ENCODE data around the gene ZFYVE27. TPM values are rescaled to one million over a fixed set of nuclear protein-coding genes. Genes with fewer than 3 reads are reported as not detected.

The ZFYVE27 gene
- total and polyA plus RNA-seq, 2 of the 4 experiments (the other 2 are of a cell fraction) = 13.1 to 22.2 TPM

DNA sequence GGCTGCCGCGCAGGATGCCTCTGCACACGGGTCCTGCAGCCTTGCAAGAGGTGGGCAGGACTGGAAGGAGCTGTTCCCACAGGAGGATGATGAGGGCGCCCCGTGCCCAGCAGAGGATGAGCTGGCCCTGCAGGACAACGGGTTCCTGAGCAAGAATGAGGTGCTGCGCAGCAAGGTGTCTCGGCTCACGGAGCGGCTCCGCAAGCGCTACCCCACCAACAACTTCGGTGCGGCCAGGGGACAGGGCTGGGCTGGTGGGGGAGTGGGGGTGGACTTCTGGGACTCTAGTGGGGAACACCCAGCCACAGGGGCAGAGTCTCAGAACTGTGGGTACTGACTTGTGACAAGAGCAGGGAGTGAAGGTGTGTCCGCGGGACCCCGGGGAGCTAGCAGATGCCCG lies 16.0 kb downstream of the ZFYVE27 start:
- H2BK15ac ChIP-seq (ENCODE audit: low read depth, low read length) = no peak overlapping the region
- H3K4ac ChIP-seq (ENCODE audit: low read depth, low read length) = no peak overlapping the region
- intact Hi-C loops (cut with micrococcal nuclease) = no loop called here
- no peak overlapping the region for H4K91ac ChIP-seq (ENCODE audit: insufficient read depth, low read depth, low read length)
- POLR2A ChIA-PET (ENCODE audit: unreplicated experiment) = no interaction called here
- CTCF ChIA-PET = no interaction called here
- H3K23ac ChIP-seq (ENCODE audit: low read depth, low read length) = no peak overlapping the region
- no peak overlapping the region for H3K4me3 ChIP-seq (ENCODE audit: insufficient read depth, low read depth, low read length)
- no peak overlapping the region for H2AK9ac ChIP-seq (replicated peaks; ENCODE audit: low read depth, low read length, poor library complexity)
- no peak for DNase-seq
- H3K9ac ChIP-seq (ENCODE audit: low read depth, low read length) = no peak overlapping the region
- H2BK20ac ChIP-seq (ENCODE audit: low read depth, low read length) = no peak overlapping the region
- no peak overlapping the region for H4K5ac ChIP-seq (ENCODE audit: low read depth, low read length)
- no peak overlapping the region for H3K18ac ChIP-seq (ENCODE audit: low read depth, low read length)
- H3K79me1 ChIP-seq (ENCODE audit: low read depth in 1 of 2, low read length in 2 of 2) = peaks cover 14 to 16% of the 10 kb centered on the region in 2 experiments; a peak in 2 of 4 replicates
- no peak overlapping the region for H2BK120ac ChIP-seq (ENCODE audit: low read depth, low read length)
- H3K9me3 ChIP-seq (ENCODE audit: control insufficient read depth, insufficient read depth, low read length) = no peaks in the 10 kb centered on the region
- H3K4me1 ChIP-seq (ENCODE audit: control insufficient read depth, insufficient read depth, low read length) = no peaks in the 10 kb centered on the region
- TF ChIP-seq NFE2L2 (IDR thresholded peaks at IDR 0.05; ENCODE audit: low read depth, low read length) = no peak
- TF ChIP-seq, protein P1, sequence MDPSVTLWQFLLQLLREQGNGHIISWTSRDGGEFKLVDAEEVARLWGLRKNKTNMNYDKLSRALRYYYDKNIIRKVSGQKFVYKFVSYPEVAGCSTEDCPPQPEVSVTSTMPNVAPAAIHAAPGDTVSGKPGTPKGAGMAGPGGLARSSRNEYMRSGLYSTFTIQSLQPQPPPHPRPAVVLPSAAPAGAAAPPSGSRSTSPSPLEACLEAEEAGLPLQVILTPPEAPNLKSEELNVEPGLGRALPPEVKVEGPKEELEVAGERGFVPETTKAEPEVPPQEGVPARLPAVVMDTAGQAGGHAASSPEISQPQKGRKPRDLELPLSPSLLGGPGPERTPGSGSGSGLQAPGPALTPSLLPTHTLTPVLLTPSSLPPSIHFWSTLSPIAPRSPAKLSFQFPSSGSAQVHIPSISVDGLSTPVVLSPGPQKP (IDR thresholded peaks at IDR 0.05; ENCODE audit: borderline replicate concordance, low read depth, low read length) = no peak
- TF ChIP-seq CEBPB (IDR thresholded peaks at IDR 0.05; ENCODE audit: low read depth, low read length) = no peak
- TF ChIP-seq, protein P2, sequence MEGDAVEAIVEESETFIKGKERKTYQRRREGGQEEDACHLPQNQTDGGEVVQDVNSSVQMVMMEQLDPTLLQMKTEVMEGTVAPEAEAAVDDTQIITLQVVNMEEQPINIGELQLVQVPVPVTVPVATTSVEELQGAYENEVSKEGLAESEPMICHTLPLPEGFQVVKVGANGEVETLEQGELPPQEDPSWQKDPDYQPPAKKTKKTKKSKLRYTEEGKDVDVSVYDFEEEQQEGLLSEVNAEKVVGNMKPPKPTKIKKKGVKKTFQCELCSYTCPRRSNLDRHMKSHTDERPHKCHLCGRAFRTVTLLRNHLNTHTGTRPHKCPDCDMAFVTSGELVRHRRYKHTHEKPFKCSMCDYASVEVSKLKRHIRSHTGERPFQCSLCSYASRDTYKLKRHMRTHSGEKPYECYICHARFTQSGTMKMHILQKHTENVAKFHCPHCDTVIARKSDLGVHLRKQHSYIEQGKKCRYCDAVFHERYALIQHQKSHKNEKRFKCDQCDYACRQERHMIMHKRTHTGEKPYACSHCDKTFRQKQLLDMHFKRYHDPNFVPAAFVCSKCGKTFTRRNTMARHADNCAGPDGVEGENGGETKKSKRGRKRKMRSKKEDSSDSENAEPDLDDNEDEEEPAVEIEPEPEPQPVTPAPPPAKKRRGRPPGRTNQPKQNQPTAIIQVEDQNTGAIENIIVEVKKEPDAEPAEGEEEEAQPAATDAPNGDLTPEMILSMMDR (conservative IDR thresholded peaks at IDR 0.05; ENCODE audit: low read depth, low read length) = no peak
- TF ChIP-seq SMC3 (IDR thresholded peaks at IDR 0.05; ENCODE audit: low read depth, low read length) = no peak
- TF ChIP-seq MAZ (IDR thresholded peaks at IDR 0.05; ENCODE audit: borderline replicate concordance, low read depth, low read length) = no peak
- no peak for TF ChIP-seq FOS (IDR thresholded peaks at IDR 0.05; ENCODE audit: low read depth, low read length)
- TF ChIP-seq MXI1 (IDR thresholded peaks at IDR 0.05; ENCODE audit: borderline replicate concordance, low read depth, low read length) = no peak
- no peak for TF ChIP-seq RAD21 (IDR thresholded peaks at IDR 0.05; ENCODE audit: low read length)
- no peak for TF ChIP-seq MAFK (IDR thresholded peaks at IDR 0.05; ENCODE audit: low read depth, low read length)
- no peak for TF ChIP-seq RFX5 (IDR thresholded peaks at IDR 0.05; ENCODE audit: low read depth, low read length)
- no peak for TF ChIP-seq RCOR1 (IDR thresholded peaks at IDR 0.05; ENCODE audit: insufficient replicate concordance, low read length)
- no peak for TF ChIP-seq CHD1 (IDR thresholded peaks at IDR 0.05; ENCODE audit: low read depth, low read length)
- no peak for TF ChIP-seq POLR2A (IDR thresholded peaks at IDR 0.05; ENCODE audit: low read depth, low read length)
- TF ChIP-seq USF2 (IDR thresholded peaks at IDR 0.05; ENCODE audit: low read depth, low read length) = no peak
- no peak for TF ChIP-seq BHLHE40 (IDR thresholded peaks at IDR 0.05; ENCODE audit: low read depth, low read length)
- H3K9me1 ChIP-seq (ENCODE audit: insufficient read depth, low read length) = no peaks in the 10 kb centered on the region; the same call in 1 of the 2 replicates
- in situ Hi-C loops (cut with MboI; ENCODE audit: low sequenced_read_pairs) = no loop called here
- H2AK5ac ChIP-seq (ENCODE audit: low read depth, low read length) = no peak overlapping the region
- no peak overlapping the region for H3K14ac ChIP-seq (replicated peaks; ENCODE audit: low read depth, low read length)
- H3K36me3 ChIP-seq (ENCODE audit: control insufficient read depth, insufficient read depth, low read length) = peaks cover 82% of the 10 kb centered on the region
- no peak overlapping the region for H3K56ac ChIP-seq (ENCODE audit: extremely low read depth, insufficient read depth, low read length)
- H2BK5ac ChIP-seq (ENCODE audit: low read depth, low read length, poor library complexity, severe bottlenecking) = no peak overlapping the region
- H3K27ac ChIP-seq (ENCODE audit: insufficient read depth, low read length) = no peak overlapping the region
- H4K20me1 ChIP-seq (ENCODE audit: insufficient read depth, low read length) = no peaks in the 10 kb centered on the region; the same call in 1 of the 2 replicates
- ATAC-seq (ENCODE audit: low read depth) = no peak
- dilution Hi-C loops (cut with HindIII; ENCODE audit: low sequenced_read_pairs, unreplicated experiment) = no loop called here
- no TSS peak for BruUV-seq (replicated peaks)
- H2AFZ ChIP-seq (replicated peaks; ENCODE audit: low read length, poor library complexity) = no peak overlapping the region
- no peaks in the 10 kb centered on the region for H3K27me3 ChIP-seq (ENCODE audit: control insufficient read depth, insufficient read depth, low read length)
- H4K8ac ChIP-seq (ENCODE audit: low read depth in 2 of 2, low read length in 2 of 2) = no peak overlapping the region
- WGBS, 2 experiments (ENCODE audit: extremely low coverage in 2 of 2, insufficient read length in 1 of 2) = 78% methylated on average over 3 of the region's 18 CpGs; no CpG with 5 or more reads in 1 of the 2 experiments
- no peak overlapping the region for H3K4me2 ChIP-seq (ENCODE audit: low read depth, low read length)

All from IMR-90 (cell line).